ENCODE measurements around the gene TMCO4. TPM values are rescaled to one million over a fixed set of nuclear protein-coding genes. Genes with fewer than 3 reads are reported as not detected.

TMCO4 gene
- total and polyA plus RNA-seq, 2 of the 8 experiments (the other 6 are each of a cell fraction or from before 2014, with no cell fraction given), result 3.0 to 3.1 TPM

- DNase-seq (ENCODE audit: low read depth in 1 of 2, low spot score in 2 of 2) (peak in 1 of 2 experiments; percentile 69), FAIRE-seq (peak; percentile 72)
- Histone ChIP-seq H4K91ac (replicated peaks; ENCODE audit: insufficient read length, low read length) (no peak overlapping the region), H3K18ac (ENCODE audit: extremely low read depth, low read length) (no peak overlapping the region), H3K27me3 (replicated peaks in 1 of 4; ENCODE audit: control insufficient read depth in 3 of 4, extremely low read depth in 1 of 4, insufficient read depth in 3 of 4, low read length in 3 of 4) (peaks cover 18 to 51% (median 46%) of the 10 kb centered on the region in 4 experiments), H2BK120ac (replicated peaks; ENCODE audit: low read depth, low read length) (no peak overlapping the region), H3K23ac (ENCODE audit: insufficient read length) (no peak overlapping the region), H2AFZ (ENCODE audit: low read length) (no peak overlapping the region), H3K23me2 (ENCODE audit: low read depth, low read length) (no peaks in the 10 kb centered on the region), H4K20me1 (replicated peaks in 1 of 2; ENCODE audit: control insufficient read depth in 1 of 2, insufficient read depth in 2 of 2, low read length in 2 of 2) (peaks cover 0 to 3% of the 10 kb centered on the region in 2 experiments), H4K8ac (ENCODE audit: extremely low read depth, insufficient read depth, low read length) (no peak overlapping the region), H3K9ac (replicated peaks in 1 of 4; ENCODE audit: extremely low read depth in 1 of 4, low read depth in 3 of 4, low read length in 3 of 4) (no peak overlapping the region), H3K4me1 (replicated peaks in 1 of 4; ENCODE audit: control insufficient read depth in 3 of 4, insufficient read depth in 4 of 4, low read length in 3 of 4) (peaks cover 0 to 1% (median 0%) of the 10 kb centered on the region in 4 experiments; a peak in 1 of 7 replicates), H4K5ac (ENCODE audit: insufficient read length, low read depth, low read length) (no peak overlapping the region), H3K4me2 (ENCODE audit: insufficient read depth in 1 of 2, low read depth in 2 of 2, low read length in 2 of 2) (no peak overlapping the region), H2BK12ac (ENCODE audit: low read depth, low read length) (no peak overlapping the region), H3K27ac (ENCODE audit: low read depth, low read length) (no peak overlapping the region), H3K4me3 (ENCODE audit: extremely low read depth in 1 of 4, insufficient read depth in 2 of 4, low read depth in 3 of 4, low read length in 4 of 4) (no peak overlapping the region), H2BK15ac (ENCODE audit: low read length) (no peak overlapping the region), H3K9me3 (ENCODE audit: insufficient read depth in 2 of 2, low read depth in 1 of 2, low read length in 1 of 2) (no peaks in the 10 kb centered on the region), H2AK5ac (ENCODE audit: low read depth, low read length) (no peak overlapping the region), H3K4ac (replicated peaks; ENCODE audit: insufficient read length, low read depth, low read length) (no peak overlapping the region), H2BK5ac (ENCODE audit: low read depth, low read length) (no peak overlapping the region), H3K79me1 (ENCODE audit: low read depth, low read length) (no peaks in the 10 kb centered on the region), H3K79me2 (ENCODE audit: control insufficient read depth in 1 of 2, insufficient read depth in 2 of 2, low read length in 2 of 2) (no peaks in the 10 kb centered on the region), H3K56ac (replicated peaks; ENCODE audit: insufficient read length, low read depth, low read length) (no peak overlapping the region), H3K14ac (ENCODE audit: insufficient read length) (no peak overlapping the region), H3K36me3 (ENCODE audit: control insufficient read depth in 2 of 4, insufficient read depth in 4 of 4, low read length in 3 of 4) (no peaks in the 10 kb centered on the region), H2BK20ac (ENCODE audit: low read length) (no peak overlapping the region)
- POLR2A ChIA-PET (ENCODE audit: partially characterized antibody), result interaction anchor here (1.6 kb wide), 1 partner anchor 36 kb away, joined by 5 read pairs; no protein-coding TSS in a partner anchor
- 69% methylated on average over 11 of the region's 11 CpGs; no CpG with 5 or more reads in 1 of the 2 experiments for WGBS, 2 experiments (ENCODE audit: extremely low coverage in 1 of 2, insufficient coverage in 1 of 2, insufficient read length in 1 of 2, insufficient replicate concordance in 2 of 2, low coverage in 1 of 2, low lambda C conversion rate in 2 of 2, missing lambda C conversion rate in 1 of 2)
- CTCF ChIA-PET (ENCODE audit: partially characterized antibody), result no interaction called here
- TF ChIP-seq TCF12 (IDR thresholded peaks at IDR 0.05; ENCODE audit: low read depth, low read length) (peak; percentile 98), EP300 (IDR thresholded peaks at IDR 0.05; ENCODE audit: borderline replicate concordance in 1 of 2, low read depth in 2 of 2, low read length in 2 of 2) (peak in 1 of 2 experiments; percentile 14; a peak in 1 of 3 replicates), YY1 (IDR thresholded peaks at IDR 0.05; ENCODE audit: low read depth, low read length) (no peak), HDAC6 (IDR thresholded peaks at IDR 0.05; ENCODE audit: low read depth, low read length) (peak; percentile 89), TAF7 (optimal IDR thresholded peaks at IDR 0.05; ENCODE audit: borderline replicate concordance, low read depth, low read length) (no peak), RXRA (IDR thresholded peaks at IDR 0.05; ENCODE audit: insufficient read depth, low read depth, low read length) (0 out of 2 replicates have a peak, but pooled peaks have one; percentile 84), POLR2AphosphoS5 (IDR thresholded peaks at IDR 0.05; ENCODE audit: low read depth, low read length) (peak; percentile 100), CEBPB (IDR thresholded peaks at IDR 0.05; ENCODE audit: low read depth, low read length) (peak; percentile 86), RFX5 (IDR thresholded peaks at IDR 0.05; ENCODE audit: borderline replicate concordance, low read depth, low read length) (no peak), HDAC2 (IDR thresholded peaks at IDR 0.05; ENCODE audit: borderline replicate concordance in 1 of 2, low read depth in 2 of 2, low read length in 2 of 2) (no peak), SRF (IDR thresholded peaks at IDR 0.05; ENCODE audit: low read depth, low read length) (no peak), BRCA1 (IDR thresholded peaks at IDR 0.05; ENCODE audit: low read depth, low read length) (no peak), NANOG (IDR thresholded peaks at IDR 0.05; ENCODE audit: insufficient read depth, low read depth, low read length, poor library complexity, severe bottlenecking) (peak; percentile 56)
These were observed 19.3 kb downstream of the TMCO4 start for GRCh38 chr1:19780267-19780877.

All from H1 (cell line).